Thyroid gland (tissue), 4 donors: ENCODE measurements around the gene PHF13.

Experiments
- POLR2A ChIP-seq, 2 donors: fragments of 450-650 bp; IDR thresholded peaks; one replicate each; pipeline ENCODE4 v1.6.1; 2017; ENCODE audit warnings: antibody characterized with exemption in 2 of 2, mild to moderate bottlenecking in 2 of 2, moderate library complexity in 1 of 2
- TF ChIP-seq, protein P1 (sequence below), 6 experiments: fragments of 200-600 bp in 3 of 6; fragments of 450-650 bp in 3 of 6; sonication (generic) in 3 of 6; IDR thresholded peaks; one replicate each; pipeline ENCODE4 v1.5.1; 2016 to 2019; ENCODE audit warnings: antibody characterized with exemption in 6 of 6, mild to moderate bottlenecking in 2 of 6, inconsistent platforms in 1 of 6, moderate library complexity in 1 of 6

DNA sequence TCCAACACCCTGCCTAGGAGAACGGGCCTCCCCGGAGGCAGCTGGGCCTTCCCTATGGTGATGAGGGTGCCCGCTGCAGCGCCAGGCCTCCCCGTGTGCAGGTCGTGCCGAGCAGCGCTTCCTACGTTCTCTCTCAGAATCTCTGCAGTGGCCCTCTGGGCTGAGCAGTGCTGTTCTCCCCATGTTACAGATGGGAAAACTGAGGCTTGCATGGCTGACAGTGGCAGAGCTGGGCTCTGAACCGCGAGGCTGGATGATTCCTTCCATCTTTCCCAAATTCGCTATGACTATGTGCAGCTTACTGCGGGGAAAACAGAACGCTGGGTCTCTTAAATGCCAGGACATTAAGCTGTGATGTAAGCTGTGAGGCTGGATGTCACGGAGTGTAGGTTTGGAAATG lies 19.7 kb upstream of the PHF13 start:
- TF ChIP-seq, protein P1, sequence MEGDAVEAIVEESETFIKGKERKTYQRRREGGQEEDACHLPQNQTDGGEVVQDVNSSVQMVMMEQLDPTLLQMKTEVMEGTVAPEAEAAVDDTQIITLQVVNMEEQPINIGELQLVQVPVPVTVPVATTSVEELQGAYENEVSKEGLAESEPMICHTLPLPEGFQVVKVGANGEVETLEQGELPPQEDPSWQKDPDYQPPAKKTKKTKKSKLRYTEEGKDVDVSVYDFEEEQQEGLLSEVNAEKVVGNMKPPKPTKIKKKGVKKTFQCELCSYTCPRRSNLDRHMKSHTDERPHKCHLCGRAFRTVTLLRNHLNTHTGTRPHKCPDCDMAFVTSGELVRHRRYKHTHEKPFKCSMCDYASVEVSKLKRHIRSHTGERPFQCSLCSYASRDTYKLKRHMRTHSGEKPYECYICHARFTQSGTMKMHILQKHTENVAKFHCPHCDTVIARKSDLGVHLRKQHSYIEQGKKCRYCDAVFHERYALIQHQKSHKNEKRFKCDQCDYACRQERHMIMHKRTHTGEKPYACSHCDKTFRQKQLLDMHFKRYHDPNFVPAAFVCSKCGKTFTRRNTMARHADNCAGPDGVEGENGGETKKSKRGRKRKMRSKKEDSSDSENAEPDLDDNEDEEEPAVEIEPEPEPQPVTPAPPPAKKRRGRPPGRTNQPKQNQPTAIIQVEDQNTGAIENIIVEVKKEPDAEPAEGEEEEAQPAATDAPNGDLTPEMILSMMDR (IDR thresholded peaks at IDR 0.05), result no peak
- no peak for TF ChIP-seq POLR2A (IDR thresholded peaks at IDR 0.05)
